HepG2 (cell line): ENCODE results near the gene PLSCR4. TPM values are rescaled to one million over a fixed set of nuclear protein-coding genes. Genes with fewer than 3 reads are reported as not detected.

Experiments
- ATAC-seq: fragments of 200-7000 bp; cut with Tn5 transposase; 3 replicates; pipeline ENCODE4 v1.9.1; 2020; ENCODE audit warnings: mild to moderate bottlenecking, moderate library complexity
- BruUV-seq: library from RNA; stranded (reverse); fragments of 400-500 nt; replicated peaks from 2 replicates; lab custom pipeline; 2021; lab: Mats Ljungman, UMichigan
- CTCF ChIA-PET: fragments of 300-600 bp; formaldehyde crosslinking; extraction: SDS; loops from one replicate; lab custom pipeline; 2021; ENCODE audit warnings: low total read pairs, inconsistent platforms, low intra/inter-chr PET ratio; lab: Yijun Ruan, JAX
- POLR2A ChIA-PET: fragments of 350-600 bp; sonication (Branson Sonifier 250); formaldehyde crosslinking; loops from one replicate; lab custom pipeline; 2020; ENCODE audit warnings: antibody characterized with exemption, inconsistent platforms; lab: Yijun Ruan, JAX
- DNase-seq: peaks from one replicate; pipeline ENCODE4 v3.0.0-alpha.2; 2015; ENCODE audit warnings: low spot score
- FAIRE-seq: peaks from 3 replicates; lab custom pipeline; 2011; peaks lifted over from hg19 to GRCh38; lab: Jason Lieb, UNC
- H2AFZ ChIP-seq: one replicate; pipeline ENCODE4 v1.6.1; 2011; ENCODE audit warnings: low read length, inconsistent platforms
- H3K27ac ChIP-seq: fragments of 300-600 bp; 3 replicates; pipeline ENCODE4 v1.8.0; 2011; ENCODE audit warnings: mixed run types, mild to moderate bottlenecking, mixed read lengths, low read length, inconsistent platforms; ENCODE audit not compliant: insufficient read depth; ENCODE audit errors: extremely low read length
- H3K27me3 ChIP-seq, 2 experiments: fragments of 200-600 bp in 1 of 2; 2 replicates in 1 of 2; 3 replicates in 1 of 2; pipeline versions ENCODE4 v1.6.0 to v1.8.0; 2011; ENCODE audit warnings: low read length in 2 of 2, mild to moderate bottlenecking in 2 of 2, moderate library complexity in 2 of 2, inconsistent platforms in 1 of 2; ENCODE audit not compliant: insufficient read depth in 2 of 2, control insufficient read depth in 1 of 2
- H3K36me3 ChIP-seq, 2 experiments: fragments of 200-600 bp in 1 of 2; replicated peaks in 1 of 2; 2 replicates in 1 of 2; 3 replicates in 1 of 2; pipeline versions ENCODE4 v1.5.1 to v1.8.0; 2011; ENCODE audit warnings: low read length in 2 of 2, inconsistent platforms in 1 of 2; ENCODE audit not compliant: insufficient read depth in 2 of 2, control insufficient read depth in 1 of 2
- H3K4me1 ChIP-seq: 2 replicates; pipeline ENCODE4 v1.5.1; 2012; ENCODE audit warnings: low read length, inconsistent platforms; ENCODE audit not compliant: insufficient read depth
- H3K4me2 ChIP-seq: 2 replicates; pipeline ENCODE4 v1.6.0; 2011; ENCODE audit warnings: low read depth, low read length, inconsistent platforms
- H3K4me3 ChIP-seq, 3 experiments: fragments of 200-600 bp in 1 of 3; sonication (generic), shearing (Covaris generic) in 1 of 3; replicated peaks in 1 of 3; 2 replicates each; pipeline ENCODE4 v1.5.1; 2011 to 2016; ENCODE audit warnings: low read length in 3 of 3, inconsistent platforms in 2 of 3, low read depth in 2 of 3, mild to moderate bottlenecking in 2 of 3, control low read depth in 1 of 3, mixed read lengths in 1 of 3; ENCODE audit not compliant: insufficient read depth in 1 of 3
- H3K79me2 ChIP-seq: one replicate; pipeline ENCODE4 v1.6.1; 2011; ENCODE audit warnings: low read length, inconsistent platforms; ENCODE audit not compliant: insufficient read depth
- H3K9ac ChIP-seq: 2 replicates; pipeline ENCODE4 v1.6.0; 2011; ENCODE audit warnings: mild to moderate bottlenecking, low read depth, low read length, inconsistent platforms; ENCODE audit not compliant: insufficient read depth
- H3K9me3 ChIP-seq: 2 replicates; pipeline ENCODE4 v1.5.1; 2012; ENCODE audit warnings: mild to moderate bottlenecking, low read length
- H4K20me1 ChIP-seq: 2 replicates; pipeline ENCODE4 v1.6.0; 2011; ENCODE audit warnings: inconsistent platforms, mild to moderate bottlenecking, low read length, moderate library complexity; ENCODE audit not compliant: insufficient read depth
- NFE2L1 ChIP-seq: sonication (generic); formaldehyde crosslinking; IDR thresholded peaks from 2 replicates; pipeline ENCODE4 v1.4.0; 2020; ENCODE audit warnings: missing genetic modification reagents, mild to moderate bottlenecking, borderline replicate concordance
- WGBS: methylation state at CpG from one replicate; pipeline ENCODE4 v1.1.6; 2017; ENCODE audit warnings: low lambda C conversion rate; 5-methylcytosine and 5-hydroxymethylcytosine counted together
- in situ Hi-C: cut with HindIII; loops from 2 replicates; pipeline ENCODE4 v1.10.0; 2017; ENCODE audit warnings: low pct_unique_long_range_greater_than_20kb; ENCODE audit not compliant: extremely low pct_ligation_motif_present
- intact Hi-C: fragments of 100-400 bp; cut with micrococcal nuclease; formaldehyde crosslinking; loops from one replicate; pipeline ENCODE4 v1.10.0; 2022; ENCODE audit not compliant: unreplicated experiment
- polyA plus RNA-seq, 8 experiments: library from polyadenylated mRNA; depleted of rRNA in 3 of 8; stranded (reverse) in 7 of 8; unstranded in 1 of 8; fragments of >200 nt; fragmentation: Illumina TruSeq in 4 of 8; extraction: Trizol in 4 of 8; gene quantifications; 2 replicates each; pipeline versions ENCODE4 v1.2.1 to v1.2.3, GENCODE V29; 2011 to 2016; ENCODE audit warnings: low read depth in 4 of 8, missing spikeins in 1 of 8, mixed read lengths in 1 of 8; ENCODE audit not compliant: insufficient read depth in 1 of 8
- total RNA-seq, 5 experiments: library from RNA; depleted of rRNA; stranded (reverse); fragments of >200 nt; fragmentation: Illumina TruSeq; extraction: Trizol; gene quantifications; 2 replicates each; pipeline ENCODE4 v1.2.3, GENCODE V29; 2016; ENCODE audit warnings: low read depth in 1 of 5
- TF ChIP-seq, protein P1 (sequence below): sonication (generic); formaldehyde crosslinking; IDR thresholded peaks from 2 replicates; pipeline ENCODE4 v1.4.0; 2020; ENCODE audit warnings: missing genetic modification reagents, borderline replicate concordance

PLSCR4 gene
- total and polyA plus RNA-seq, 2 of the 13 experiments (the other 11 are each of a cell fraction or from before 2014, with no cell fraction given) = 1.5 to 59.0 TPM

DNA sequence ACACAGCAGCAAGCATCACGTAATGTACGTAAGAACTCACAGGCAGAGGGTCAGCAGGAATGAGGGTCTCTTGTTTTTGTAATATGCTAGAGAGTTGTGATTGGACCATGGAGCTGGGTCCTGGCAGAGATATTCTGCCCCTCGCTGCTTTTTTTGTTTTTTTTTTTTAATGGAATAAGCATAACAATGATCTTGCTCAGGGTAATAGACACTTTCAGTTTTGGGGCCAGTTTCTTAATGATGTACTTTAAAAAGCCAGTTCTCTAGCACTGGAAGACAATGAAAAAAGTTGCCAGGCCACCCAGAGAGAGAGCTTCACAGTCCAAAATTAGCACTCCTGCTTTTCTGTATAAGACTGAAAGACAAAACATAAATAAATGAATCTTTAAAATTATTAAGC, 29.0 kb upstream of the PLSCR4 start:
- CTCF ChIA-PET = no interaction called here
- intact Hi-C loops = no loop called here
- WGBS = 64% methylated on average over 3 of the region's 3 CpGs

More for the DNA sequence above, 29.0 kb upstream of the PLSCR4 start:
- FAIRE-seq (no peak), ATAC-seq (no peak), DNase-seq (no peak)
- H3K9me3 ChIP-seq = no peaks in the 10 kb centered on the region
- H4K20me1 ChIP-seq = no peaks in the 10 kb centered on the region
- no peak overlapping the region for H2AFZ ChIP-seq
- BruUV-seq = no TSS peak
- no peak overlapping the region for H3K9ac ChIP-seq
- no peak overlapping the region for H3K4me2 ChIP-seq
- no peaks in the 10 kb centered on the region for H3K79me2 ChIP-seq
- in situ Hi-C loops = no loop called here
- POLR2A ChIA-PET = no interaction called here
- H3K36me3 ChIP-seq = no peaks in the 10 kb centered on the region
- H3K4me3 ChIP-seq = no peak overlapping the region
- TF ChIP-seq, protein P1, sequence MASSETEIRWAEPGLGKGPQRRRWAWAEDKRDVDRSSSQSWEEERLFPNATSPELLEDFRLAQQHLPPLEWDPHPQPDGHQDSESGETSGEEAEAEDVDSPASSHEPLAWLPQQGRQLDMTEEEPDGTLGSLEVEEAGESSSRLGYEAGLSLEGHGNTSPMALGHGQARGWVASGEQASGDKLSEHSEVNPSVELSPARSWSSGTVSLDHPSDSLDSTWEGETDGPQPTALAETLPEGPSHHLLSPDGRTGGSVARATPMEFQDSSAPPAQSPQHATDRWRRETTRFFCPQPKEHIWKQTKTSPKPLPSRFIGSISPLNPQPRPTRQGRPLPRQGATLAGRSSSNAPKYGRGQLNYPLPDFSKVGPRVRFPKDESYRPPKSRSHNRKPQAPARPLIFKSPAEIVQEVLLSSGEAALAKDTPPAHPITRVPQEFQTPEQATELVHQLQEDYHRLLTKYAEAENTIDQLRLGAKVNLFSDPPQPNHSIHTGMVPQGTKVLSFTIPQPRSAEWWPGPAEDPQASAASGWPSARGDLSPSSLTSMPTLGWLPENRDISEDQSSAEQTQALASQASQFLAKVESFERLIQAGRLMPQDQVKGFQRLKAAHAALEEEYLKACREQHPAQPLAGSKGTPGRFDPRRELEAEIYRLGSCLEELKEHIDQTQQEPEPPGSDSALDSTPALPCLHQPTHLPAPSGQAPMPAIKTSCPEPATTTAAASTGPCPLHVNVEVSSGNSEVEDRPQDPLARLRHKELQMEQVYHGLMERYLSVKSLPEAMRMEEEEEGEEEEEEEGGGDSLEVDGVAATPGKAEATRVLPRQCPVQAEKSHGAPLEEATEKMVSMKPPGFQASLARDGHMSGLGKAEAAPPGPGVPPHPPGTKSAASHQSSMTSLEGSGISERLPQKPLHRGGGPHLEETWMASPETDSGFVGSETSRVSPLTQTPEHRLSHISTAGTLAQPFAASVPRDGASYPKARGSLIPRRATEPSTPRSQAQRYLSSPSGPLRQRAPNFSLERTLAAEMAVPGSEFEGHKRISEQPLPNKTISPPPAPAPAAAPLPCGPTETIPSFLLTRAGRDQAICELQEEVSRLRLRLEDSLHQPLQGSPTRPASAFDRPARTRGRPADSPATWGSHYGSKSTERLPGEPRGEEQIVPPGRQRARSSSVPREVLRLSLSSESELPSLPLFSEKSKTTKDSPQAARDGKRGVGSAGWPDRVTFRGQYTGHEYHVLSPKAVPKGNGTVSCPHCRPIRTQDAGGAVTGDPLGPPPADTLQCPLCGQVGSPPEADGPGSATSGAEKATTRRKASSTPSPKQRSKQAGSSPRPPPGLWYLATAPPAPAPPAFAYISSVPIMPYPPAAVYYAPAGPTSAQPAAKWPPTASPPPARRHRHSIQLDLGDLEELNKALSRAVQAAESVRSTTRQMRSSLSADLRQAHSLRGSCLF (CRISPR knock-in tag) = no peak
- TF ChIP-seq NFE2L1 (CRISPR knock-in tag) = no peak
- no peak overlapping the region for H3K27ac ChIP-seq
- H3K27me3 ChIP-seq = no peaks in the 10 kb centered on the region
- peaks cover 24% of the 10 kb centered on the region for H3K4me1 ChIP-seq
